ENCODE results near the gene NAXD. TPM values are rescaled to one million over a fixed set of nuclear protein-coding genes. Genes with fewer than 3 reads are reported as not detected.

Gene NAXD
- total and polyA plus RNA-seq, 10 of the 15 experiments (the other 5 are each of a cell fraction or from before 2014, with no cell fraction given), result 1.5 to 36.2 (median 23.8) TPM

DNA sequence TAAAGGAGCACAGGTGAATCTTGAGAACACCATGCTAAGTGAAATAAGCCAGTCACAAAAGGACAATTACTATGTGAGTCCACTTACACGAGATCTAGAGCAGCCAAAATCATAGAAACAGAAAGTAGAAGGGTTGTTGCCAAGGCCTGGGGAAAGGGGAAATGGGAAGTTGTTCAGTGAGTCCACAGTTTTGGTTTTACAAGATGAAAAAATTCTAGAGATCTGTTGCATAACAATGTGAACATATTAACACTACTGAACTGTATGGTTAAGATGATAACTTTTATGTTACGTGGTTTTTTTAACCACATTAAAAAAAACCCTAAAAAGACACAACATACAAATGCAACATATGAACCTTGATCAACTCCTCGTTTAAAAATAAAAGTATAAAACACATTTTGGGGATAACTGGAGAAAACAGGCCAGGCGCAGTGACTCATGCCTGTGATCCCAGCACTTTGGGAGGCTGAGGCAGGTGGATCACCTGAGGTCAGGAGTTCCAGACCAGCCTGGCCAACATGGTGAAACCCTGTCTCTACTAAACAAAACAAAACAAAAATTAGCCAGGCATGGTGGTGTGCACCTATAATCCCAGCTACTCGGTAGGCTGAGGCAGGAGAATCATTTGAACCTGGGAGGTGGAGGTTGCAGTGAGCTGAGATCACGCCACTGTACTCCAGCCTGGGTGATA is 43.0 kb downstream of the NAXD start (continued):
- TF ChIP-seq CEBPB (IDR thresholded peaks at IDR 0.05; ENCODE audit: borderline replicate concordance in 1 of 2, low read depth in 2 of 2, low read length in 2 of 2) (0 out of 4 replicates have a peak, but pooled peaks of 1 of the 2 experiments have one; percentile 30), SMARCA5 (IDR thresholded peaks at IDR 0.05) (0 out of 2 replicates have a peak, but pooled peaks have one; percentile 17), EED (IDR thresholded peaks at IDR 0.05; ENCODE audit: low read depth) (peak; percentile 66), CBFB (IDR thresholded peaks at IDR 0.05; ENCODE audit: low read depth) (peak; percentile 71), SPI1 (IDR thresholded peaks at IDR 0.05; ENCODE audit: borderline replicate concordance, insufficient read depth, low read depth, low read length) (peak; percentile 98)
- TF ChIP-seq, protein P1, sequence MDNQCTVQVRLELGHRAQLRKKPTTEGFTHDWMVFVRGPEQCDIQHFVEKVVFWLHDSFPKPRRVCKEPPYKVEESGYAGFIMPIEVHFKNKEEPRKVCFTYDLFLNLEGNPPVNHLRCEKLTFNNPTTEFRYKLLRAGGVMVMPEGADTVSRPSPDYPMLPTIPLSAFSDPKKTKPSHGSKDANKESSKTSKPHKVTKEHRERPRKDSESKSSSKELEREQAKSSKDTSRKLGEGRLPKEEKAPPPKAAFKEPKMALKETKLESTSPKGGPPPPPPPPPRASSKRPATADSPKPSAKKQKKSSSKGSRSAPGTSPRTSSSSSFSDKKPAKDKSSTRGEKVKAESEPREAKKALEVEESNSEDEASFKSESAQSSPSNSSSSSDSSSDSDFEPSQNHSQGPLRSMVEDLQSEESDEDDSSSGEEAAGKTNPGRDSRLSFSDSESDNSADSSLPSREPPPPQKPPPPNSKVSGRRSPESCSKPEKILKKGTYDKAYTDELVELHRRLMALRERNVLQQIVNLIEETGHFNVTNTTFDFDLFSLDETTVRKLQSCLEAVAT (IDR thresholded peaks at IDR 0.05), result peak; percentile 70; the same call in 1 of the 2 replicates

DNA sequence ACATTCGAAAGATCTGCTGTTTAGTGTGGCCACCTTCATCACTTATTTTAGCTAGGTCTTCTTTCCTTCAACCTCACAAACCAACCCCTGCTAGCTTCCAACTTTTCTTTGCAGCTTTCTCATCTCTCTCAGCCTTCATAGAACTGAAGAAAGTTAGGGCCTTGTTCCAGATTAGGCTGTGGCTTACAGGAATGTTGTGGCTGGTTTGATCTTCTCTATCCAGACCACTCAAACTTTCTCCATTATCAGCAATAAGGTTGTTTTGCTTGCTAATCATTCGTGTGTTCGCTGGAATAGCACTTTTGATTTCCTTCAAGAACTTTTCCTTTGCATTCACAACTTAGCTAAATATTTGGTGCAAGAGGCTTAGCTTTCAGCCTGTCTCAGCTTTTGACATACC is 45.9 kb downstream of the NAXD start:
- Histone ChIP-seq H3K36me3 (ENCODE audit: control insufficient read depth in 2 of 2, insufficient read depth in 2 of 2, low read length in 1 of 2) (peaks cover 16 to 22% of the 10 kb centered on the region in 2 experiments; a peak in 3 of 4 replicates), H3K27ac (ENCODE audit: control insufficient read depth, insufficient read depth) (no peak overlapping the region), H3K79me2 (ENCODE audit: control insufficient read depth, insufficient read depth, low read length) (peaks cover 2% of the 10 kb centered on the region), H4K20me1 (ENCODE audit: control insufficient read depth, insufficient read depth) (no peaks in the 10 kb centered on the region), H3K27me3 (replicated peaks in 1 of 2; ENCODE audit: control insufficient read depth in 2 of 2, insufficient read depth in 2 of 2, low read length in 1 of 2) (no peaks in the 10 kb centered on the region), H3K4me3 (no peak overlapping the region), H3K4me1 (ENCODE audit: control insufficient read depth, insufficient read depth, low read length) (peaks cover 12% of the 10 kb centered on the region), H3K9ac (ENCODE audit: control insufficient read depth, insufficient read depth, low read length) (no peak overlapping the region), H3K9me3 (replicated peaks; ENCODE audit: control insufficient read depth, insufficient read depth, low read length) (no peaks in the 10 kb centered on the region; the same call in 2 of the 3 replicates), H2AFZ (ENCODE audit: control insufficient read depth, low read depth, low read length) (no peak overlapping the region), H3K4me2 (ENCODE audit: control insufficient read depth, insufficient read depth) (no peak overlapping the region)
- intact Hi-C loops (cut with micrococcal nuclease; ENCODE audit: unreplicated experiment), result no loop called here
- in situ Hi-C loops (cut with MboI), result no loop called here
- RAD21 ChIA-PET (ENCODE audit: unreplicated experiment), result no interaction called here
- no peak for FAIRE-seq
- CTCF ChIA-PET, result interaction anchor here (1.0 kb wide), 1 partner anchor 9 kb away, joined by 3 read pairs; no protein-coding TSS in a partner anchor
- POLR2A ChIA-PET, result interaction anchor here (1.0 to 1.1 kb wide), 2 partner anchors 10 to 44 kb away, joined by 3 to 4 read pairs; no protein-coding TSS in a partner anchor
- 97% methylated on average over 3 of the region's 3 CpGs for WGBS (ENCODE audit: insufficient coverage, insufficient replicate concordance, low lambda C conversion rate, missing lambda C conversion rate)
- SMC1A ChIA-PET (ENCODE audit: uncharacterized antibody, unreplicated experiment), result interaction anchor here (0.6 to 1.5 kb wide), 5 partner anchors 10 to 48 kb away, joined by 3 to 6 read pairs (median 4); partner anchors contain the start of gene CARS2
- DNase-seq (ENCODE audit: low read depth, low spot score), result no peak
- no TSS peak for BruUV-seq (replicated peaks)
- no peak for ATAC-seq
- TF ChIP-seq BHLHE40 (IDR thresholded peaks at IDR 0.05; ENCODE audit: borderline replicate concordance in 1 of 2, low read depth in 2 of 2, low read length in 1 of 2) (no peak), YY1 (IDR thresholded peaks at IDR 0.05; ENCODE audit: low read depth, low read length) (no peak), EED (IDR thresholded peaks at IDR 0.05; ENCODE audit: low read depth) (no peak), HDGF (IDR thresholded peaks at IDR 0.05) (no peak), MYB (IDR thresholded peaks at IDR 0.05; ENCODE audit: borderline replicate concordance, low read depth, low read length) (no peak), EZH2 (IDR thresholded peaks at IDR 0.05; ENCODE audit: borderline replicate concordance, control insufficient read depth, low read depth, low read length) (no peak), SP1 (IDR thresholded peaks at IDR 0.05; ENCODE audit: low read depth, low read length) (no peak), CBX3 (IDR thresholded peaks at IDR 0.05; ENCODE audit: borderline replicate concordance, low read depth) (no peak), IKZF2 (IDR thresholded peaks at IDR 0.05) (no peak), CREB1 (IDR thresholded peaks at IDR 0.05; ENCODE audit: low read depth) (no peak), ETV6 (conservative IDR thresholded peaks at IDR 0.05 in 1 of 2, IDR thresholded peaks at IDR 0.05 in 1 of 2; ENCODE audit: borderline replicate concordance in 1 of 2, low read depth in 1 of 2) (no peak), NR2F1 (conservative IDR thresholded peaks at IDR 0.05) (no peak), SIX5 (IDR thresholded peaks at IDR 0.05; ENCODE audit: low read depth, low read length, severe bottlenecking) (no peak), MEF2B (IDR thresholded peaks at IDR 0.05; ENCODE audit: partially characterized antibody, poor library complexity, severe bottlenecking) (no peak), NFYA (IDR thresholded peaks at IDR 0.05; ENCODE audit: borderline replicate concordance, low read depth, low read length) (no peak), PAX8 (IDR thresholded peaks at IDR 0.05) (no peak)
